Measurements from ENCODE around the gene PSME3.

The PSME3 gene

GRCh38 chr17:42806249-42806648 lies 26.9 kb upstream of the PSME3 start:
- Histone ChIP-seq H3K9me2 (replicated peaks; ENCODE audit: insufficient read depth, low read length) (no peaks in the 10 kb centered on the region), H3K4me3 (ENCODE audit: insufficient read depth, low read length, poor library complexity, severe bottlenecking) (no peak overlapping the region), H3F3A (ENCODE audit: insufficient read depth) (0 out of 2 replicates have a peak, but pooled peaks cover 6% of the 10 kb centered on the region), H3K9me3 (ENCODE audit: insufficient read depth, low read length) (no peaks in the 10 kb centered on the region), H3K36me3 (ENCODE audit: low read length) (peaks cover 3% of the 10 kb centered on the region; the same call in 1 of the 2 replicates), H3K79me2 (ENCODE audit: insufficient read depth, low read length) (no peaks in the 10 kb centered on the region), H2AFZ (ENCODE audit: low read depth, low read length, severe bottlenecking) (no peak overlapping the region), H3K9ac (ENCODE audit: low read length) (no peak overlapping the region), H4K20me1 (ENCODE audit: low read depth, low read length) (no peaks in the 10 kb centered on the region), H3K27me3 (ENCODE audit: low read length) (no peaks in the 10 kb centered on the region), H3K27ac (ENCODE audit: low read depth, low read length) (no peak overlapping the region), H3K4me2 (ENCODE audit: low read depth, low read length, poor library complexity, severe bottlenecking) (no peak overlapping the region)
- TF ChIP-seq EZH2phosphoT487 (conservative IDR thresholded peaks at IDR 0.05; ENCODE audit: low read length), result no peak

- H3K36me3 ChIP-seq (ENCODE audit: low read length), result peaks cover 8% of the 10 kb centered on the region; the same call in 1 of the 2 replicates
- H3K9me2 ChIP-seq (replicated peaks; ENCODE audit: insufficient read depth, low read length), result no peaks in the 10 kb centered on the region
- no peak overlapping the region for H2AFZ ChIP-seq (ENCODE audit: low read depth, low read length, severe bottlenecking)
- no peak overlapping the region for H3K27ac ChIP-seq (ENCODE audit: low read depth, low read length)
- no peaks in the 10 kb centered on the region for H4K20me1 ChIP-seq (ENCODE audit: low read depth, low read length)
- no peaks in the 10 kb centered on the region for H3K27me3 ChIP-seq (ENCODE audit: low read length)
- H3K79me2 ChIP-seq (ENCODE audit: insufficient read depth, low read length), result no peaks in the 10 kb centered on the region
- H3F3A ChIP-seq (ENCODE audit: insufficient read depth), result 0 out of 2 replicates have a peak, but pooled peaks cover 6% of the 10 kb centered on the region
- H3K9ac ChIP-seq (ENCODE audit: low read length), result no peak overlapping the region
- no peak for TF ChIP-seq CTCF (IDR thresholded peaks at IDR 0.05; ENCODE audit: insufficient read depth, low read length, poor library complexity, severe bottlenecking)
- TF ChIP-seq EZH2phosphoT487 (conservative IDR thresholded peaks at IDR 0.05; ENCODE audit: low read length), result no peak
- H3K9me3 ChIP-seq (ENCODE audit: insufficient read depth, low read length), result no peaks in the 10 kb centered on the region
- H3K4me3 ChIP-seq (ENCODE audit: insufficient read depth, low read length, poor library complexity, severe bottlenecking), result no peak overlapping the region
- H3K4me2 ChIP-seq (ENCODE audit: low read depth, low read length, poor library complexity, severe bottlenecking), result no peak overlapping the region
These were observed 23.9 kb upstream of the PSME3 start for GRCh38 chr17:42809250-42809649.

GRCh38 chr17:42814633-42815399 lies 18.4 kb upstream of the PSME3 start:
- H3K36me3 ChIP-seq (ENCODE audit: low read length), result peaks cover 21% of the 10 kb centered on the region
- H3F3A ChIP-seq (ENCODE audit: insufficient read depth), result 0 out of 2 replicates have a peak, but pooled peaks cover 6% of the 10 kb centered on the region
- no peak overlapping the region for H3K27ac ChIP-seq (ENCODE audit: low read depth, low read length)

More at GRCh38 chr17:42814633-42815399, 18.4 kb upstream of the PSME3 start:
- Histone ChIP-seq H2AFZ (ENCODE audit: low read depth, low read length, severe bottlenecking) (no peak overlapping the region), H3K79me2 (ENCODE audit: insufficient read depth, low read length) (no peaks in the 10 kb centered on the region), H3K27me3 (ENCODE audit: low read length) (no peaks in the 10 kb centered on the region), H3K4me3 (ENCODE audit: insufficient read depth, low read length, poor library complexity, severe bottlenecking) (no peak overlapping the region), H3K9me2 (replicated peaks; ENCODE audit: insufficient read depth, low read length) (no peaks in the 10 kb centered on the region), H3K9ac (ENCODE audit: low read length) (no peak overlapping the region), H3K9me3 (ENCODE audit: insufficient read depth, low read length) (no peaks in the 10 kb centered on the region), H4K20me1 (ENCODE audit: low read depth, low read length) (no peaks in the 10 kb centered on the region), H3K4me2 (ENCODE audit: low read depth, low read length, poor library complexity, severe bottlenecking) (no peak overlapping the region)
- TF ChIP-seq CTCF (IDR thresholded peaks at IDR 0.05; ENCODE audit: insufficient read depth, low read length, poor library complexity, severe bottlenecking), result no peak
- TF ChIP-seq EZH2phosphoT487 (conservative IDR thresholded peaks at IDR 0.05; ENCODE audit: low read length), result no peak

All from SU-DHL-6 (cell line).